Esophagus mucosa (tissue), 1 donor: ENCODE measurements around the gene PARP3. TPM values are rescaled to one million over a fixed set of nuclear protein-coding genes. Genes with fewer than 3 reads are reported as not detected.
A peak's percentile ranks its signal among the peaks of the same experiment; 100 is the strongest.

Source experiments
- ATAC-seq: fragments of 200-7000 bp; cut with Tn5 transposase; one replicate; pipeline ENCODE4 v1.9.1; 2020
- total RNA-seq: library from RNA; stranded (reverse); gene quantifications from one replicate; pipeline ENCODE4 v1.2.4, GENCODE V29; 2023
- donor health status: DM: yes; HTN: yes; CAD: no.

Gene PARP3
- total RNA-seq, 1 donor from 2014 or later, result 5.7 TPM

DNA sequence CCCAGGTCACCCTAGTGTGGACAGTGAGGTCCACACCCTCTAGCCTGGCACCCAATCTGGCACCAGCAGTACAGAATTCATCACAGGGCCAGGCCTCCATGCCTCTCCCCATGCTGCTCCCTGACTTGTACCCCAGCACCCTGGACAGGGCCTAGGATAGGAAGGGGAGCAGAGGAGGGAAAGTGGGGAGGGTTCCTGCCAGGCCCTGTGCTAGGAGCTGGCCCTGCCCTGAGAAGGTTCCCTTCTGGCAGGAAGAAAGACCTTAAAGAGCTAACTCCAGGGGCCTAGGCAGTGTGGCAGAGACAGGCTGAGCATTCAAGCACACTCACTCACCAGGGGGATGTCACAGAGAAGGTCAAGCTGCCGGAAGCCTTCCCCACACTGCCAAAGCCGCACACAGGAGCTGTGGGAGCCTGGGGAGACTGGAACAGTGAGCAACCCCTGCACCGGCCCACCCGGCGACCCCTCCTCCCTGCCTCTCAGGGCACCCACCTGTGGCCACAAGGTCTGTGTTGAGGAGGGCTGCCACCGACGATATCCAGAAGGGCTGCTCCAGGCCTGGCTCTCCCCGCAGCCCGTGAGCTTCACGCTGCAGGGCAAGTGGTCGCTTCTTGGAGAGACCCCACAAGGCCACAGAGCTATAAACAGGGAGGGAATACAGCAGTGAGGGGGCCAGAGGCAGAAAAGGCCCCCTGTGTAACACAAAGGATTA, 7.9 kb upstream of the PARP3 start:
- no peak for ATAC-seq

GRCh38 chr3:51934991-51935885, 6.9 kb upstream of the PARP3 start:
- ATAC-seq, result no peak

DNA sequence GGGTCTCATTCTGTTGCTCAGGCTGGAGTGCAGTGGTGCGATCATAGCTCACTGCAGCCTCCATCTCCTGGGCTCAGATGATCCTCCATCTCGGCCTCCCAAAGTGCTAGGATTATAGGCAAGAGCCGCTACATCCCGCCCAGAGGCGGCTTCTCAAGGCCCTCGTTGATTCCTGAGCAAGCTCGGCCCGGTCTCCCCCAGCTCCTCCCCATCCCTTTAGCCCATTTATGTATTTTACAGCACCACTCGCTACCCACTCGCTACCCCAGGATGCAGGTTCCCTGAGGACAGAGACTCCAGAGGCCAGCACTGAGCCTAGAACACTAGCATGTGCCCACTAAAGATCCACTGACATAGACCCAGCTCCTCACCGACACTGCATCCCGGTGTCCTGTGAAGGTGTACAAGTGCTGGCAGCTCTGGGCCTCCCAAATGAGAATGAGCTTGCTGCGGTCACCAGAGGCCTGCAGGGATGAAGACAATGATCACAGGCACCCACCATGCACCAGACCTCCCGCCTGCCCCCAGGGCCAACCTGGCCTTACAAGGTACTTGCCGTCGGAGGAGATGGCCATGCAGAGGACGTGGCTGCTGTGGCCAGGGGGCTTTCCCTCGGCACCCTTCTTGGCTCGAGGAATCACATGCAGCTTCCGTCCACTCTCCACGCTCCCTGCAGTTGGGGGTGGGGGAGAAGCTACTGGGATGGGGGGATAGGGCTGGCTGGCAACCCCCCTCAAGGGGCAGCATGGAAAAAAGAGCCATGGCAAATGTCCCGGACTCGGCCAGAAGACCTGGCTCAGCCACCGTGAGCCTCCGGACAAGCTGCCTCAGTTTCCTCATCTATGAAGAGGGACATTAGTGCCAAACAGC, 6.0 kb upstream of the PARP3 start:
- ATAC-seq, result no peak

DNA sequence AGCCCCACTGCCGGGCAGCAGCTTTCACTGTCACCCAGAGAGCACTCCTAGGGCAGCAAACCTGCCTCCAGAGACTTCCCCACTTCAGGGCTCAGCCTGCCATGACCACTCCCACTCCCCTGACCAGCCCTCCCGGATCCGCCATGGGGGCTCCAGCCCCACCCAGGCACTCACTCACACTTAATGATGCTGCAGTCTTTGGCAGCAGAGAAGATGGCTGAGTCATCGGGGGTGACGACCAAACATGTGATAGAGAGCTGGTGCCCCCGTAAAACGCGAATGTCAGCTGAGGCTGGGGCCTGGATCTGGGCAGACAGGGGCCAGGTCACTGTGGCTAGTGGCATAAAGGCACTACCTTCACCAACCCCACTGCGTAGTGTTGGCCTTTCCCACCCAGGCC, 5.1 kb upstream of the PARP3 start:
- ATAC-seq, result no peak

DNA sequence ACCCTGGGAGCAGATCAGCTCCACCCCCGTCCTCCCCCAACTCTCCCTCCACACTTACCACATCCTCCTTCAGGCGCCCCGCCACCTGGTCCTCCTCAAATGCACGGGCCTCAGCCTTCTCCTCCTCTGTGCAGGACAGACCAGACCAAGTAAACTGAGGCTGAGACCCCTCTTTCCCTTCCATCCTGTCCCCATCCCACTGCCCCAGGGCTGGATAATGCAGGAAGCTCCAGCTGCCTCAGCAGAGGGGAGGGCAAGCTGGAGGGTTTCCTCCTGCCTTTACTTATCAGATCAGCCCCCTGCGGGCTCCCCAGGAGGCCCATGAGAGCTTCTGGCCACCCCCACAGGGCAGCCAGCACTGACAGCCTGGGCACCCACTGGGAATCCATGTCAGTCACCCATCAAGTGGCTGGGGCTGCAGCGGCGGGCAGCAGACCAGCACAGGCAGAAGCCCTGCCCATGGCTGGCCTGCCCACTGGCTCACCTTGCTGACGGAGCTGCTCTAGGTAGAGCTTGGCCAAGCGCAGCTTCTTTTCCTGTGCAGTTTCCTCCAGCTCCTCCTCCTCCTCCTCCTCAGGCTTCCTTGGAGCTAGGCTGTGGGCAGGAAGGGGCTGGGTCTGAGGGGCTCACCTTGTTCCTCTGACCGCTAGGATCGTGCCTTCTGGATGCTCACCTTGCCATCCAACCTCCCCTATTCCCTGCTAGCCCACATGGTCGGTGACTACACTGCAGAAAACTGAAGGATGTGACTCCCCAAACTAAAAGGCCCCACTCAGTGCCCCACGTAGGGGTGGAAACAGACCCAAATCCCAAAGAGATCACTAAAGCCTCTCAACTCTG, 4.3 kb upstream of the PARP3 start:
- no peak for ATAC-seq

GRCh38 chr3:51938780-51939425, 3.3 kb upstream of the PARP3 start:
- no peak for ATAC-seq

- no peak for ATAC-seq
Measured at GRCh38 chr3:51940648-51941462, 1.3 kb upstream of the PARP3 start.

GRCh38 chr3:51941463-51941797, 733 bp upstream of the PARP3 start:
- no peak for ATAC-seq

DNA sequence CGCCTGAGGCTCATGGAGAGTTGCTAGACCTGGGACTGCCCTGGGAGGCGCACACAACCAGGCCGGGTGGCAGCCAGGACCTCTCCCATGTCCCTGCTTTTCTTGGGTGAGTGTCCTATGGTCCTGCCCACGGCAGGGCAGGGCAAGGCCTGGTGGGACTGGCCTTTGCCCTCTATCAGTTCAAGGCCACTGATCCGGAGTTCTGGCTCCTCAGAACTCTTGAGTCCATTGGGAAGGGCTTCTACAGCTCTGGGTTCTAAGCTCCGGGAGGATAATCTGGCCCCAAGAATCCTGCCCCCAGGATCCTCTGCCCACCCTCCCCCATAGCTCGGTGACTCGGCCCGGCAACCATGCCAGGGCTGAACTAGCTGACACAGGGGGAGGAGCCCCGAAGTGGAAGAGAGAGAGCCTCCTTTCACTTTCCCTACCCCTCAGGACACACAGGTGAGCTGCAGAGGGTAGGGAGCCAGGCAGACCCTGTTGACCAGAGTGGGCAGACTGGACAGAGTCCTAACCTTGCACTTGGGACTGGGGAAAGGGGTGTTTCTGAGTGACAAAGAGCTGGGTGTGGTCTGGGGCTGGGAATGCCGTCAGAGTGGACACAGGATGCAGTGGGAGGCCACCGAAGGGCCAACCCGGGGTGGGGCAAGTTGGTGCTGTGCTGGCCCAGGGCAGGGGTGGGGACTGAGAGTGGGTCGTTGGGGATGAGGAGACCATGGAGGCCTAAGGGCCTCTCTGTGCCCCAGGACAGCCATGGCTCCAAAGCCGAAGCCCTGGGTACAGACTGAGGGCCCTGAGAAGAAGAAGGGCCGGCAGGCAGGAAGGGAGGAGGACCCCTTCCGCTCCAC, 664 bp downstream of the PARP3 start:
- peak; percentile 43 for ATAC-seq

GRCh38 chr3:51943451-51944391, 1.6 kb downstream of the PARP3 start:
- no peak for ATAC-seq

- ATAC-seq, result no peak
Measured at GRCh38 chr3:51944451-51945021, 2.4 kb downstream of the PARP3 start.

DNA sequence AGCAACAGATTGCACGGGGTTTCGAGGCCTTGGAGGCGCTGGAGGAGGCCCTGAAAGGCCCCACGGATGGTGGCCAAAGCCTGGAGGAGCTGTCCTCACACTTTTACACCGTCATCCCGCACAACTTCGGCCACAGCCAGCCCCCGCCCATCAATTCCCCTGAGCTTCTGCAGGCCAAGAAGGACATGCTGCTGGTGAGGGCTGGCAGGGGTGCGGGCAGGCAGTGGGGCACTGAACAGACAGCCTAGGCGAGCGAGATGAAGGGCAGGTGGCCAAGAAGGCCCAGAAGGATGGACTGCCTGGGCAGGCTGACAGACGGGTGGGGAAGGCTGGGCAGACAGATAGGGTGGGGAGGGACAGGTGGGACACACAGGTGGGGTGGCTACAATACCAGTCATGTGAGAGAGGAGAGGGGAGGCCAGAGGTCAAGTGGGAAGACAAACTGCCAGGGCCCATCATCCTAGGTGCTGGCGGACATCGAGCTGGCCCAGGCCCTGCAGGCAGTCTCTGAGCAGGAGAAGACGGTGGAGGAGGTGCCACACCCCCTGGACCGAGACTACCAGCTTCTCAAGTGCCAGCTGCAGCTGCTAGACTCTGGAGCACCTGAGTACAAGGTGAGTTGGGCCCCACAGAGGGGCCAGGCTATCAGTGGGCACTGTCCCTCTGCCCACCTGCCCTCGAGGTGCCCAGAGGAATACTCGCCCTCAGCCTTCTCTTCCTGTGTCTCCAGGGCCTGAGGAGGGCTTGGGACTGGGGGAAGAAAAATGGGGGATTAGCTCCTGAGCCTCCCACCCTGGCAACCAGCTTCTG, 3.1 kb downstream of the PARP3 start:
- ATAC-seq, result no peak

GRCh38 chr3:51945926-51946705, 4.0 kb downstream of the PARP3 start:
- no peak for ATAC-seq

GRCh38 chr3:51946796-51947195, 4.6 kb downstream of the PARP3 start:
- no peak for ATAC-seq

- no peak for ATAC-seq
Measured at GRCh38 chr3:51947215-51947900, 5.2 kb downstream of the PARP3 start.
